Activated naive CD8-positive, alpha-beta T cell treated with anti-CD3 and anti-CD28 coated beads, Interleukin-2, amount 10 ng/mL, durations not matched to agents 7 days and 5 days (primary cell): Measurements from ENCODE around the gene SF3B1. TPM values are rescaled to one million over a fixed set of nuclear protein-coding genes. Genes with fewer than 3 reads are reported as not detected.

ENCODE experiments used
- ATAC-seq: fragments of 150-1000 bp; cut with Tn5 transposase; one replicate; pipeline ENCODE4 v1.10.0; 2021; ENCODE audit warnings: low read depth, moderate library complexity
- POLR2A ChIA-PET: fragments of 350-600 bp; sonication (Branson Sonifier 250); formaldehyde crosslinking; loops from one replicate; lab custom pipeline; 2021; ENCODE audit warnings: antibody characterized with exemption; lab: Charles Lee
- DNase-seq: peaks from one replicate; pipeline ENCODE4 v3.0.0; 2021
- H3K27ac Mint-ChIP-seq: one replicate; pipeline ENCODE4 v1.8.0; 2022; ENCODE audit warnings: mild to moderate bottlenecking, mixed read lengths
- H3K27me3 Mint-ChIP-seq: one replicate; pipeline ENCODE4 v1.8.0; 2022; ENCODE audit warnings: mild to moderate bottlenecking, moderate library complexity, mixed read lengths
- H3K36me3 Mint-ChIP-seq: one replicate; pipeline ENCODE4 v1.8.0; 2021; ENCODE audit warnings: mild to moderate bottlenecking, mixed read lengths
- H3K4me1 Mint-ChIP-seq: one replicate; pipeline ENCODE4 v1.8.0; 2021; ENCODE audit warnings: mixed read lengths
- H3K4me3 Mint-ChIP-seq: one replicate; pipeline ENCODE4 v1.8.0; 2022; ENCODE audit warnings: mild to moderate bottlenecking, moderate library complexity, mixed read lengths
- H3K9me3 Mint-ChIP-seq: one replicate; pipeline ENCODE4 v1.8.0; 2021; ENCODE audit warnings: mixed read lengths
- total RNA-seq, 2 experiments: library from RNA; stranded (reverse); gene quantifications; one replicate each; pipeline ENCODE4 v1.2.3, GENCODE V29; 2021

Gene SF3B1
- total RNA-seq, 2 experiments from 2014 or later, result 388 to 392 TPM

DNA sequence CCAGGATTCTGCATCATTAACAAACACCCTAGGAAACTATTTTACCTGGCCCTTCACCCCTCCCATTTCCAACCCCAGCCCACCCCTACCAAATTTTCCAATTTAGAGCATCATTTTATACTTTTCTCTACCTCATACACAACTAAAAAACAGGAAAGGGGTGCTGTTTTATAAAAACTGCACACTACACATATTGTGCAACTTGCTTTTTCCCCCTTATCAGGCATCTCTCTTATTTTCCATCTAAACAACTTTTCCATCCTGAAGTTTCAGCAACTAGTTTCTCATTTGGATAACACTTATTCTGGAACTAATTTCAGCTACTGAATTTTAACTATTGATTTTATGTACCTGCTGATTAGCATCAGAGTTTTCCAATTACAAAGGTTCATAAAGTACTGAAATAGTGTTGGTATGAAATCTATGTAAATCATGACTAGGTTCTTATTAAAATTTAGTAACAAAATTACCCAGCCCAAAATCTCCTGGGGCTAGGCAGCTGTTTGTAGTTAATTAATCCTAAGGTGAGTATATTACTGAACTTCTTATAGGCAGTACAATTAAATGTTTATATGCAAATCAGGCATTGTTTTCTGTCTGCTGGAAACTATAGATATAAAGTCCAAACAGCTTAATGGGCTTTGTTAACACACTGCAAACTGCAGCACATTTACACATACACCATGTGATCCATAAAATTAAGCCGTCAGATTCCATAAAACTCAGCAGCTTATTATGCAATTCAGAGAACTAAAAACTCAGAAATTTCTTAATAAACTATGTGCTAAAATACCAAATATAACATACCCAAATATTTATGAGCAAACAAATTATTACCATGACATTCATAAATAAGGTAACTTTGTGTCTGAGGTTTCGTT, 7.9 kb downstream of the SF3B1 start:
- Mint-ChIP-seq H3K9me3 (no peaks in the 10 kb centered on the region), H3K4me3 (no peak overlapping the region), H3K36me3 (peaks cover 7% of the 10 kb centered on the region), H3K27me3 (no peaks in the 10 kb centered on the region), H3K27ac (peak overlapping the region; percentile 41), H3K4me1 (peaks cover 49% of the 10 kb centered on the region)
- ATAC-seq, result no peak
- no peak for DNase-seq
- POLR2A ChIA-PET, result no interaction called here

DNA sequence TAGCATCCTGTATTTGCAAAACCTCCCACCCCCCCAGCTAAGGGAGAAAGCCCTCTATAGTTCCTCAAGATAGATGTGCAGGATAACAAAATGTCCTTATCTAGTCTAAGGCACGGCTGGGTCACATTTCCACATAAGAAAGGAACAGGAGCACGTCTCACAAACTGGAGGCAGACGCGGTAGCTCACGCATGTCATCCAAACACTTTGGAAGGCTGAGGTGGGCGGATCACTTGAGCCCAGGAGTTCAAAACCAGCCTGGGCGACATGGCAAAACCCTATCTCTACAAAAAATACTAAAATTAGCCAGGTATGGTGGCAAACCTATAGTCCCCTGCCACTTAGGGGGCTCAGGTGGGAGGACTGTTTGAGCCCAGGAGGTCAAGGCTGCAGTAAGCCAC, 9.3 kb downstream of the SF3B1 start:
- Mint-ChIP-seq H3K27ac (peak overlapping the region; percentile 8), H3K36me3 (peaks cover 6% of the 10 kb centered on the region), H3K4me3 (no peak overlapping the region), H3K9me3 (no peaks in the 10 kb centered on the region), H3K27me3 (no peaks in the 10 kb centered on the region), H3K4me1 (peaks cover 44% of the 10 kb centered on the region)
- ATAC-seq (no peak), DNase-seq (no peak)
- POLR2A ChIA-PET, result interaction anchor here (1.6 kb wide), 1 partner anchor 9 kb away, joined by 4 read pairs; the partner anchor contains the start of gene SF3B1

DNA sequence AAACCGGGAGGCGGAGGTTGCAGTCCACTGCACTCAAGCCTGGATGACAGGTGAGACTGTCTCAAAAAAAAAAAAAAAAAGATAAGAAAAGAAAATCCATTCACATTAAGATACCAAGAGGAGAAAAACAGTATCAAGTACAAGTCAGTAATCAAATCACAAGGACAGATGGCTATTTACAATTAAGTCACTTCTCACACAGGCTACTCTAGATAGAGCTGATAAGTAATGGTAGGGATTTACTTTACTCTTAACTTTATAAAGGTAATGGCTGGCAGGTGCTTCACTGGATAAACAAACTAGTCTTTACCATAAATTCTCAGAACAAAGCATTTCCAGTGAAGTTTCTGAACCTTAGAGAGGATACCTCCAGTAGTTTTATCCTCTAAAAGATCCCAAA, 11.5 kb downstream of the SF3B1 start:
- Mint-ChIP-seq H3K9me3 (no peaks in the 10 kb centered on the region), H3K4me3 (no peak overlapping the region), H3K27me3 (no peaks in the 10 kb centered on the region), H3K4me1 (peaks cover 36% of the 10 kb centered on the region), H3K27ac (no peak overlapping the region), H3K36me3 (peaks cover 8% of the 10 kb centered on the region)
- DNase-seq (no peak), ATAC-seq (no peak)
- POLR2A ChIA-PET, result no interaction called here

DNA sequence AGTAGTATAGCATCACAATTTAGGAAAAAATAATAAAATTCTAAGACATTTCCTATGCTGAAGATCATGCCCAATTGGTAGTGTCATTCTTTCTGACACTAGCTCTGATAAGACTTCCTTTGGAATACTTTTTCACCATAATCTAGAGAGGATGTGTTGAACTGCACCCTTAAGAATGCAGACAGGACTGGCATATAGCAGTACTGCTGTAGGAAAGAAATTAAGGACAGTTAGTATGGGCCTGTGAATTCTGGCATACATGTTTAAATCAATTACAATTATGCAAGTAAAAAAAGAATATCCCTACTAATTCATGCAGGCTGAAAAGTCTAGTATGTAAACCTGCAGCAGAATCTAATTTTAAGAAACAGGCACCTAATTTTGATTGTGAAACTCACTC, 15.4 kb downstream of the SF3B1 start:
- no peak for ATAC-seq
- H3K4me3 Mint-ChIP-seq, result no peak overlapping the region
- H3K4me1 Mint-ChIP-seq, result peaks cover 23% of the 10 kb centered on the region
- POLR2A ChIA-PET, result no interaction called here
- no peak overlapping the region for H3K27ac Mint-ChIP-seq
- peaks cover 21% of the 10 kb centered on the region for H3K36me3 Mint-ChIP-seq
- no peaks in the 10 kb centered on the region for H3K9me3 Mint-ChIP-seq
- H3K27me3 Mint-ChIP-seq, result no peaks in the 10 kb centered on the region
- no peak for DNase-seq

DNA sequence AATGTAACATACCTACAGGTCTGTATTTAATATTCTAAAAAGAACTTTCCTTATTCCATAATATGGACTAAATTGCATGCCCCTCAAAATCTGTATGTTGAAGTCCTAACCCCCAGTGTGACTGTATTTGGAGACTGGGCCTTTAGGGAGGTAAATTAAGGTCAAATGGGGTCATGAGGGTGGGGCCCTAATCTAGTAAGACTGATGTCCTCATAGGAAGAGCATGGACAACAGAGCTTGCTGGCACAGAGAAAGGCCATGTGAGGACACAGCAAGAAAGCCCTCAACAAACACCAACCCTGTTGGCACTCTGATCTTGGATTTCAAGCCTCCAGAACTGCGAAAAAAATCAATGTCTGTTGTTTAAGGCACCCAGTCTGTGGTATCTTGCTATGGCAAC, 18.6 kb downstream of the SF3B1 start:
- H3K27me3 Mint-ChIP-seq, result no peaks in the 10 kb centered on the region
- no peaks in the 10 kb centered on the region for H3K9me3 Mint-ChIP-seq
- H3K4me3 Mint-ChIP-seq, result no peak overlapping the region
- no peak overlapping the region for H3K27ac Mint-ChIP-seq
- DNase-seq (no peak), ATAC-seq (no peak)
- peaks cover 35% of the 10 kb centered on the region for H3K36me3 Mint-ChIP-seq
- POLR2A ChIA-PET, result no interaction called here
- peaks cover 13% of the 10 kb centered on the region for H3K4me1 Mint-ChIP-seq

DNA sequence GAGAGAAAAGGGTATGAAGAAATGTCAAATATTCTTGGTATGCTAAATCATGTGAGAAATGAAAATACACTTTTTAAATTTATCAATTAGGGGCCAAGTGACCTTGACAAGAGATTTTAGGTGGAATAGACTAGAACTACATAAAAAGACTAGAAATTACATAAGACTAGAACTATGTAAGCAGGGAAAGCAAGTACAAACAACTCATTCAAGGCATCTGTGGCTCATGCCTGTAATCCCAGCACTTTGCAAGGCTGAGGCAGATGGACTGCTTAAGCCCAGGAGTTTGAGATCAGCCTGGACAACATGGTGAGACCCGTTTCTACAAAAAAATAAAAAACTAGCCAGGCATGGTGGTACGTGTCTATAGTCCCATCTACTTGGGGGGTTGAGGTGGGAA, 20.3 kb downstream of the SF3B1 start:
- DNase-seq (no peak), ATAC-seq (no peak)
- POLR2A ChIA-PET, result no interaction called here
- Mint-ChIP-seq H3K4me3 (no peak overlapping the region), H3K27me3 (no peaks in the 10 kb centered on the region), H3K9me3 (no peaks in the 10 kb centered on the region), H3K27ac (no peak overlapping the region), H3K4me1 (peaks cover 5% of the 10 kb centered on the region), H3K36me3 (peaks cover 35% of the 10 kb centered on the region)

DNA sequence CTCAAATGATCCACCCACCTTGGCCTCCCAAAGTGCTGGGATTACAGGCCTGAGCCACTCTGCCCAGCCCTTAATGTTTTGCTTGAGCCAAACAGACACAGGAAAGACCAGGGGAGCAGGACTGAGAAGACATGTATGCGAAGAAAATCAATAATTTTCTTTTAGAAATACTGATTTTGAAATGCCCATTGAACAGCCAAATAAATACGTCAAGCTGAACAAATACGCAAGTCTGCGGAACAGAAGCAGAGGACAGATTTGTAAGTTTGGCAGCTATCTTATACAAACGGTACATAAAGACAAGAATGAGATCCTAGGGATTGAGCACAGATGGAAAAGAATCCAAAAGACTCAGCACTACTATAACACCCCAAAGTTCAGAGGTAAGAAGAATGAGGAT, 20.8 kb downstream of the SF3B1 start:
- ATAC-seq, result no peak
- Mint-ChIP-seq H3K27me3 (no peaks in the 10 kb centered on the region), H3K4me1 (peaks cover 3% of the 10 kb centered on the region), H3K9me3 (no peaks in the 10 kb centered on the region), H3K4me3 (no peak overlapping the region), H3K36me3 (peaks cover 35% of the 10 kb centered on the region), H3K27ac (no peak overlapping the region)
- DNase-seq, result no peak
- POLR2A ChIA-PET, result interaction anchor here (0.9 kb wide), 1 partner anchor 21 kb away, joined by 3 read pairs; the partner anchor contains the start of gene SF3B1

DNA sequence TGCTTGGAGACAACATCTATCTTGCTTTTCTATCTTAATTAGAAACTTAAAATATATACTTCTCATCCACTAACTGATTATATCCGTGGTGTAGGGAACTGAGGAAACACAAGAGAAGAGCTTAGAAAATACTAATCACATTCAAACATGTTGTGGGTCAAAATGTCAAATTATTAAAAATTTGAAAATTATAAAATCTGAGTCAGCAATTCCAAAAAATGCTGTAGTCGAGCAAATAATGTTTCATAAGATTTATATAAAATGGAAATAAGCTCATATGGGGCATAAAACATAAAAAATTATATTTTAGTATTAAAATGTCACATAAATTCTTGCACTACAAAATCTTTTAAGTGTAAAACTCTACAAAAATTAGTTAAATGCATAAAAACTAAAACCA, 29.2 kb downstream of the SF3B1 start:
- ATAC-seq (no peak), DNase-seq (no peak)
- no peak overlapping the region for H3K4me3 Mint-ChIP-seq
- H3K27ac Mint-ChIP-seq, result no peak overlapping the region
- H3K9me3 Mint-ChIP-seq, result no peaks in the 10 kb centered on the region
- no peaks in the 10 kb centered on the region for H3K27me3 Mint-ChIP-seq
- no peaks in the 10 kb centered on the region for H3K4me1 Mint-ChIP-seq
- POLR2A ChIA-PET, result interaction anchor here (0.7 kb wide), 1 partner anchor 658 kb away, joined by 3 read pairs; no protein-coding TSS in a partner anchor
- H3K36me3 Mint-ChIP-seq, result peaks cover 32% of the 10 kb centered on the region

DNA sequence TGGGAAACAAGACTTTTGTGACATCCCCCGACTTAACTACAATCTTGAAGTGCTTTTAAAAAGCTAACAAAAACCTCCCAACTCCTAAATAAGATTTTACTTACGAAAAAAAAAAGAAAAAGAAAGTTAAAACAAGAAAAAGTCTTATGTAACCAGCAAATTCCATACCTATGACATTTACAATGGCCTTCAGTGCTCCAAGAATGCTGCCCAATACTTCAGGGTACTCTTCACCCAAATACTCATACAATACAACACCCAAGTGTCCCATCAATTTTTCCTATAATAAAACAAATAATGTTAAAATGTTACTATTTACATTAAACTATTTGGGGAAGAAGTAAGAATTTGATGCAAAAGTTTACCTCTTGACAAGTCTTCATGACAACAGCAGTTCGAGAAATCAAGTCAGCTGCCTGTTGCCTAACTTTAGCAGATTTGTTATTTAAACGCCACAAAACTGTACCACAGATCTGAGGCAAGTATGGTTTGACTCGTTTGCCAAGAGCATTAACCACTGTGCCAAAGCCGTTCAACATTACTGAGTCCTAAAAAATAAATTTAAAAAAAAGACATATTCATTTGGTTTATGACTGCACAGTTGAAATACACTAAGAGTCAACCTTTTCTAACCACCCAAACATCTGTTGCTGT, 34.8 kb downstream of the SF3B1 start:
- Mint-ChIP-seq H3K36me3 (peaks cover 41% of the 10 kb centered on the region), H3K4me3 (no peak overlapping the region), H3K27me3 (no peaks in the 10 kb centered on the region), H3K9me3 (no peaks in the 10 kb centered on the region), H3K4me1 (no peaks in the 10 kb centered on the region), H3K27ac (no peak overlapping the region)
- ATAC-seq (no peak), DNase-seq (no peak)
- POLR2A ChIA-PET, result interaction anchor here (0.5 kb wide), 1 partner anchor 208 kb away, joined by 3 read pairs; no protein-coding TSS in a partner anchor

DNA sequence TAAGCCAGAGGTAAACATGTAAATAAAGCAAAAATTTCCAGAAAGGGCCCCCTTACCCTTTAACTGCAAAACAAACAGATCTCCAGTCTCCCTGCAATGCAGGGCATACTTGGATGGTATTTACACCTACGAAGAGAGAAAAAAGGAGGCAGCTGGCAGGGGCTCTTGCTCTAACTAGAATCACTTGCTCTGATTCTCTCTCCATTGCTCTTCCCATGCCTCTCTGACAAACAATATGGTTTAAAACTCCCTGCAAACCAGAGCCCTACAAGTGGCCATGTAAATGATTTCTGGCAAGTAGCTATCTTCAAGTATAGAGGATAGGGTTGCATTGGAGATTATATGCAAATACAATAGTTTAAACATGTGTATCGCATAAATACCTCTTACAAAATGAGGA, 35.9 kb downstream of the SF3B1 start:
- no peak overlapping the region for H3K27ac Mint-ChIP-seq
- POLR2A ChIA-PET, result no interaction called here
- H3K27me3 Mint-ChIP-seq, result no peaks in the 10 kb centered on the region

DNA sequence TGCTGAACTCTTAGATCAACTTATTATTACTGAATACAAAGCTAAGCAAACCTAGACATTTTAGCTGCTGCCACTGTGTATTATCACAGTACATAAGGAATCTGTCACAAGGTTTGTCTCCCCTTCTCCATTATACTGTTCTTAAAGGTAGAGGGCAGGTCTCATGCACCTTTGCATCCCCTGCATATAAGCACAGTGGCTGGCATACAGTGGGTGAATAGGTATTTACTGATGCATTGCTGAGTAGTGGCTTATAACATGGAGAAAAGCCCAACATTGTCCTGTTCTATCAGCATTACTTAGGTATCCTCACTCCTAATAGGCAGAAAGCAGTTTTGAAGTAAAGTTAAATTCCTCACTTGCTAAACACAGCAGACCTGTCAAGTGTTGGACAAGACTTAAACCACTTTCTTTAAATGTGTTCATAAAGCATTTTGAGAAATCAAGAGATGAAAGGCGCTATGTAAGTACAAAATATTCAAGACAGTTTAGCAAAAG, 43.6 kb downstream of the SF3B1 start:
- H3K4me1 Mint-ChIP-seq, result no peaks in the 10 kb centered on the region
- DNase-seq (no peak), ATAC-seq (no peak)
- no peaks in the 10 kb centered on the region for H3K9me3 Mint-ChIP-seq
- no peak overlapping the region for H3K27ac Mint-ChIP-seq
- POLR2A ChIA-PET, result no interaction called here
- H3K27me3 Mint-ChIP-seq, result no peaks in the 10 kb centered on the region
- H3K4me3 Mint-ChIP-seq, result no peak overlapping the region
- peaks cover 26% of the 10 kb centered on the region for H3K36me3 Mint-ChIP-seq

More for the DNA sequence above, 35.9 kb downstream of the SF3B1 start:
- no peak for ATAC-seq
- no peaks in the 10 kb centered on the region for H3K9me3 Mint-ChIP-seq
- H3K36me3 Mint-ChIP-seq, result peaks cover 44% of the 10 kb centered on the region
- no peak for DNase-seq
- H3K4me3 Mint-ChIP-seq, result no peak overlapping the region
- H3K4me1 Mint-ChIP-seq, result no peaks in the 10 kb centered on the region

DNA sequence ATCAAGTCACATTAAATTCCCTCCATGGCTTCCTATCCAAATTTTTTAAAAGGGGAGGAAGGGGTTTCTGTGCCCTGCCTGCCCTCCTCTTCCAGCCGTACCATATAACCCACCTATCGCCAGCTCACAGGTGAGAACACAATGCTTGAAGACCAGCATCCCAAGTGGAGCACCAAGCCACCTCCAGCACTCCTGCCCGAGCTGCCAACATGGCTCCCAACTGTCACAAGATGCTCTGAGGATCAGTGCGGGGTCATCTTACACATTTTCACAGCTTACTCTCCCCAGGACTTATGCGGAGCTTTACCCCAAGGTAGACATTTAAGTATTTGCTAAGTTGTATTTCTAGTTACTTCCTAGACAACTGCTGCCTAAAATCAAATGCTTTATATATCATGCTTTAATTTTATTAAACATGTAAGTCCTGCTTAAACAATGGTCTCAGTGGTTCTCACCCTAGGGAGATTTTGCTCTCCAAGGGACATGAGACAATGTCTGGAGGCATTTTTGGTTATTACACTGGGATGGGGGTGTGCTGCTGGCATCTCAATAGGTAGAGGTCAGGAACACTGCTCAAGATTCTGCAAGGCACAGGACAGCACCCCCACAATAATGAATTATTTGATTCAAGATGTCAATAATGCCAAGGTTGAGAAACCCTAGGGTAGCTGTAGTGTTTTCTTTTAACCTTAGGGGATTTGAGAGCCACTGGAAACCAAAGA, 45.8 kb downstream of the SF3B1 start:
- ATAC-seq (no peak), DNase-seq (no peak)
- H3K27ac Mint-ChIP-seq, result no peak overlapping the region
- H3K4me3 Mint-ChIP-seq, result no peak overlapping the region
- H3K9me3 Mint-ChIP-seq, result no peaks in the 10 kb centered on the region
- H3K4me1 Mint-ChIP-seq, result no peaks in the 10 kb centered on the region
- POLR2A ChIA-PET, result interaction anchor here (0.8 kb wide), 1 partner anchor 330 kb away, joined by 3 read pairs; no protein-coding TSS in a partner anchor
- peaks cover 14% of the 10 kb centered on the region for H3K36me3 Mint-ChIP-seq
- H3K27me3 Mint-ChIP-seq, result no peaks in the 10 kb centered on the region

DNA sequence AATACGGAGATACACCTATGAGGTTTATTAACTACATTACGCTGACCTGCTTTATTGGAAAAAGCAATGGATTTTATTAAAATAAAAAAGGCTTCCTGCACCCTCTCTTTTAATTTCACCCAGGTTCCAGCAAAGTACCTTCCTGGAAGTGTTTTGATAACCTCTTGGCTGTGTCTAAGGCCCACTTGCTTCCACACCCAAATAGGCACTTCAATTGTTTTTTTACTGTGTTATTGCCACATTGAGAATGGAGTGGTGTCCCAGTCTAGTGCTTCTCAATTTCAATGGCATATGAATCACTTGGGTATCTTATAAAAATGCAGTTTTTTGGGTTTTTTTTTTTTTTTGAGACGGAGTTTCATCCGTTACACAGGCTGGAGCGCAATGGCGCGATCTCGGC, 47.6 kb downstream of the SF3B1 start:
- Mint-ChIP-seq H3K4me1 (no peaks in the 10 kb centered on the region), H3K4me3 (no peak overlapping the region), H3K27ac (no peak overlapping the region), H3K36me3 (peaks cover 10% of the 10 kb centered on the region), H3K27me3 (peaks cover 7% of the 10 kb centered on the region), H3K9me3 (no peaks in the 10 kb centered on the region)
- POLR2A ChIA-PET, result no interaction called here
- no peak for DNase-seq
- no peak for ATAC-seq
